HG02943 (cell line): ENCODE data around the gene TMEM238L.

Experiments used
- ATAC-seq: cut with Tn5 transposase; IDR thresholded peaks from one replicate; pipeline ENCODE4 v1.9.1; 2021; ENCODE audit warnings: mild to moderate bottlenecking, low read depth, moderate library complexity; ENCODE audit not compliant: unreplicated experiment

The TMEM238L gene

GRCh38 chr17:10777131-10777807 lies 26.6 kb downstream of the TMEM238L start:
- no peak for ATAC-seq

GRCh38 chr17:10776381-10776780 lies 27.5 kb downstream of the TMEM238L start:
- ATAC-seq = no peak

GRCh38 chr17:10775740-10776356 lies 28.1 kb downstream of the TMEM238L start:
- no peak for ATAC-seq

GRCh38 chr17:10775058-10775457 lies 28.8 kb downstream of the TMEM238L start:
- no peak for ATAC-seq

- no peak for ATAC-seq
These were observed 30.5 kb downstream of the TMEM238L start for GRCh38 chr17:10773391-10773790.

- ATAC-seq = no peak
These were observed 31.2 kb downstream of the TMEM238L start for GRCh38 chr17:10772425-10773380.

GRCh38 chr17:10771148-10771547 lies 32.8 kb downstream of the TMEM238L start:
- ATAC-seq = no peak

- no peak for ATAC-seq
These were observed 34.1 kb downstream of the TMEM238L start for GRCh38 chr17:10769840-10770239.

- ATAC-seq = no peak
These were observed 35.1 kb downstream of the TMEM238L start for GRCh38 chr17:10768750-10769251.

- ATAC-seq = no peak
These were observed 36.7 kb downstream of the TMEM238L start for GRCh38 chr17:10767232-10767631.

GRCh38 chr17:10762037-10762436 lies 41.9 kb downstream of the TMEM238L start:
- no peak for ATAC-seq

- no peak for ATAC-seq
These were observed 42.6 kb downstream of the TMEM238L start for GRCh38 chr17:10761281-10761680.

- no peak for ATAC-seq
These were observed 45.8 kb downstream of the TMEM238L start for GRCh38 chr17:10758062-10758461.

GRCh38 chr17:10757647-10758046 lies 46.3 kb downstream of the TMEM238L start:
- no peak for ATAC-seq

- ATAC-seq = no peak
These were observed 46.8 kb downstream of the TMEM238L start for GRCh38 chr17:10757067-10757466.

- ATAC-seq = no peak
These were observed 47.3 kb downstream of the TMEM238L start for GRCh38 chr17:10756619-10757018.

GRCh38 chr17:10756185-10756584 lies 47.7 kb downstream of the TMEM238L start:
- no peak for ATAC-seq

GRCh38 chr17:10755592-10756127 lies 48.2 kb downstream of the TMEM238L start:
- ATAC-seq = no peak

GRCh38 chr17:10754861-10755591 lies 48.9 kb downstream of the TMEM238L start:
- ATAC-seq = no peak

- ATAC-seq = no peak
These were observed 49.8 kb downstream of the TMEM238L start for GRCh38 chr17:10754109-10754508.
